ENCODE results near the gene CTSF. TPM values are rescaled to one million over a fixed set of nuclear protein-coding genes. Genes with fewer than 3 reads are reported as not detected.

CTSF gene
- total RNA-seq: 105 and 122 TPM in 2 replicates

DNA sequence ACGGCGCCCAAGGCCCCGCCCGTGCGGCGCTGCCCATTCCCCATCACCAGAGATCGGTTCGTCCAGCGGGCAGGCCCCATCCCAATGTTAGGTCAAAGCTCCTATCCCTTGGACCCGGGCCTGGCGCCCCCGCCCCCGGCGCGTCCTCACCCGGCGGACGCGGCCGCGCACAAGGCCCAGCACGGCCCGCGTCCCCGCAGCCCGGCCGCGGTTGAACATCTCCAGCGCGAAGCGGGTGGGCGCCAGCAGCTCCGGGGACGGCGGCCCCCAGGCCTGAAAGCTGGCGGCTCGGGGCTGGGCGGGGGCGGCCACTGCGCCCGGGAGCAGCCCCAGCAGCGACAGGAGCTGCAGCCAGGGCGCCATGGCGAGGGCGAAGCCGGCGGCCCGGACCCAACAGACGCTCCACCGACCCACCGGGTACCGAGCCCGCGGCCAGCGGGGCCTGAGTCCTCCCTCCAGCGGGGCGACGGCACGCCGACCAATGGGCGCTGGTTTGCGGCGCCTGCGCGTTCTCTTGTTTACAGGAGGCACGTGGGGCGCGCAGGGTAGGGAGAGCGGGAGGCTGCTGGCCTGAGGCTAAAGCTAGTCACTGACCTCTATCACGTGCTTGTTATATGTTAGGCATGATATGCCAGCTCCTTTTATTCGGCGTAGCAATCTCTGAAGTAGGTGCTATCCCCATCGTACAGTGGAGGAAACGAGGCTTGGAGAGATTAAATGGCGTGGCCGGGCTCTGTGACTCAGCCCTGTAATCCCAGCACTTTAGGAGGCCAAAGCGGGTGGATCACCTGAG, at the start of gene CTSF:
CTSF (minus strand) TSS at position 483 of the 793 bp plus-strand sequence; CDS start at position 363, 120 bp downstream.

GRCh38 chr11:66616379-66617154, 48.2 kb upstream of the CTSF start, which contains the start of gene RBM14:
Gene RBM14 (plus strand): TSS chr11:66616630. CDS start chr11:66616721, 91 bp downstream.

DNA sequence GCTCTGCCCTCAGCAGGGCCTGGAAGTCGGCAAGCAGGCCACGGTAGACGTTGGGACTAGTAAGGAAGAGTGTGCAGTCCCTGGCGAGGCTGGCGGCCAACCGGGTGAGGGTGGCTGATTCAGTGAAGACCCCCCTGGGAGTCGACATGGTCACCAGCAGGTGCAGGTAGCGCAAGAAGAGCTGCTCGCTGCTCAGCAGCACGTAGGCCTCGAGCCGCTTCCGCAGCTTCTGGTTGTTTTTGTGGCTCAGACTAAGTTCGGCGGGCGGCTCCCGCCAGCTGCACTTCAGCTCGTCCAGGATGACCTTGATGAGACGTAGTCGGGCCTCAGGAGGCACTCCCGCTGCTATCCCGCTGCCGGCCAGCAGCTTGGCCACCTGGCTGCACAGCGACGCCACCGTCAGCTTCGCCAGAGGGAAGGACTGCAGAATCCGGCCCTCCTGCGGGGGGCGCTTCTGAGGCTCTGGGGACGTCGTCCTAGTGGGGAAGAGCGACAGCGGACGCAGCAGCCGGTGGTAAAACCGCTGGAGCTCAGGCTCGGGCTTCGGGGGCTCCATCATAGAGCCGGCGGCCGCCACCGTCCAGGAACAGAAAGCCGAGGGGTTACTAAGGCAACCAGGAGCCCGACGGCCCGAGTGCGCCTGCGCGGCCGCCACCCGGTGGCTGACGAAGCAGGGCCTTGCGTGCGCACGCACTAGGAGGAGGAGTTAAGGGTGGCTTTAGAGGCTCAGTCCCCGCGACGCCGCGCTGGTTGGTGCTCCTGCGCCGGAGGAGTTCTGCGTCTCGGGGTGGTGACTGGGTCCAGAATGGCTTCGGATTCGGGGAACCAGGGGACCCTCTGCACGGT, 24.3 kb upstream of the CTSF start, which contains the start of the genes CCDC87 and CCS:
CCDC87 (minus strand) TSS at position 607 of the 846 bp plus-strand sequence; CDS start at position 559, 48 bp downstream.
CCS (plus strand) TSS at position 729 of the 846 bp plus-strand sequence; CDS start at position 806, 77 bp downstream.

DNA sequence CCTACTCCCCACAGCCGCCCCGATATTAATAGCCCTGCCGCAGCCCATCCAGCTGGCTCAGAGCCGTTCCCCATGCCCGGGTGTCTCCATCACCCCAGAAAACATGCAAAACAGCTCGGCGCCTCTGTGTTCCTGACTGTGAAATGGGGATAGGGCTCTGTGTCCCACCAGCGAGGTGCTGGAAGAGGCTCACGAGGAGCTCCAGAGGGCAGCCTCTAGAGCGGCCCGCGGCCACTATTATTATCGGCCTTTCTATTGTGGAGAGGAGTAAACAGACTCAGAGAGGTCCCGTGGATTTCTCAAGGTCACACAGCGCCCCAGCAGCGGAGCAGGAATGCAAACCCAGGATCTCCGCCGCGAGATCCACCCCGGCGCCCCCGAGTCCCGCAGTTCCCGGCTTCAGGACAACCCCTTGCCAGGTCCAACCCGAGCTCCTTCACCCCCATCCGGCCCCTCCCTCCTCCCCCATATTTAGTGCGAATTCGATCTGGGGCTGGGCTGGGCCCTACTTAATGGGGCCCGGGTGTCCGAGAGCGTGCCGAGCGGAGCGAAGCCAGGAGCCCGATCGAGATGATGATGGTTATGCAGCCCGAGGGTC, 21.9 kb downstream of the CTSF start, which contains the start of gene ACTN3:
ACTN3 (plus strand) TSS at position 536 of the 598 bp plus-strand sequence; CDS start at position 571, 35 bp downstream.

GRCh38 chr11:66545701-66546367, 22.6 kb downstream of the CTSF start, which contains the start of gene ZDHHC24:
Gene ZDHHC24 (minus strand): TSS chr11:66546048. CDS start chr11:66546003, 45 bp downstream.

Other genes starting within 250 kb of the CTSF start
- 18.1 and 24.7 TPM in 2 replicates for gene RIN1, start 232.2 kb downstream of the CTSF start, total RNA-seq
- gene BRMS1, start 223.5 kb downstream of the CTSF start, total RNA-seq: 29.3 and 43.7 TPM in 2 replicates
- 28.5 and 35.6 TPM in 2 replicates for gene B4GAT1, start 221.0 kb downstream of the CTSF start, total RNA-seq
- 0.20 TPM in 1 of 2 replicates, not detected in the other for gene SLC29A2, start 196.8 kb downstream of the CTSF start, total RNA-seq
- not detected in 2 replicates for gene NPAS4, start 147.6 kb downstream of the CTSF start, total RNA-seq
- 47.5 and 49.5 TPM in 2 replicates for gene MRPL11, start 129.8 kb downstream of the CTSF start, total RNA-seq
- gene PELI3, start 101.7 kb downstream of the CTSF start, total RNA-seq: 6.8 and 9.0 TPM in 2 replicates
- gene DPP3, start 88.2 kb downstream of the CTSF start, total RNA-seq: 16.1 and 20.1 TPM in 2 replicates
- gene BBS1, start 58.0 kb downstream of the CTSF start, total RNA-seq: 39.4 and 49.4 TPM in 2 replicates
- gene ZDHHC24, start 22.6 kb downstream of the CTSF start, total RNA-seq: 17.5 and 19.3 TPM in 2 replicates
- 0.06 TPM in 1 of 2 replicates, not detected in the other for gene ACTN3, start 21.7 kb downstream of the CTSF start, total RNA-seq
- gene CCDC87, start 24.5 kb upstream of the CTSF start, total RNA-seq: 0.44 and 1.3 TPM in 2 replicates
- gene CCS, start 24.6 kb upstream of the CTSF start, total RNA-seq: 55.0 and 56.5 TPM in 2 replicates
- 23.3 and 27.1 TPM in 2 replicates for gene RBM14, start 48.0 kb upstream of the CTSF start, total RNA-seq
- 70.0 and 93.0 TPM in 2 replicates for gene RBM4, start 70.1 kb upstream of the CTSF start, total RNA-seq
- 14.9 and 16.4 TPM in 2 replicates for gene RBM4B, start 109.3 kb upstream of the CTSF start, total RNA-seq
- gene SPTBN2, start 160.6 kb upstream of the CTSF start, total RNA-seq: 1.4 and 5.1 TPM in 2 replicates